Breast epithelium (tissue), 4 donors: ENCODE data around the gene SYNC. TPM values are rescaled to one million over a fixed set of nuclear protein-coding genes. Genes with fewer than 3 reads are reported as not detected.

Experiments
- DNase-seq, 2 donors: peaks; one replicate each; pipeline ENCODE4 v3.0.0-alpha.2; 2019; ENCODE audit warnings: low spot score in 2 of 2
- H3K27ac ChIP-seq, 2 donors: fragments of 200-600 bp; sonication (generic) in 1 of 2; one replicate each; pipeline ENCODE4 v1.5.1; 2016 to 2019; ENCODE audit warnings: mild to moderate bottlenecking in 1 of 2
- H3K27me3 ChIP-seq, 2 donors: fragments of 200-600 bp; sonication (generic) in 1 of 2; one replicate each; pipeline versions ENCODE4 v1.5.1 to v1.6.0; 2017 to 2019; ENCODE audit warnings: control low read depth in 1 of 2, mild to moderate bottlenecking in 1 of 2
- H3K36me3 ChIP-seq: fragments of 200-600 bp; one replicate; pipeline ENCODE4 v1.5.1; 2019
- H3K4me1 ChIP-seq, 2 donors: fragments of 200-600 bp; sonication (generic); one replicate each; pipeline ENCODE4 v1.5.1; 2016 to 2019; ENCODE audit warnings: control low read depth in 1 of 2
- H3K4me3 ChIP-seq, 3 donors: fragments of 200-600 bp; sonication (generic); 1 replicate in 2 of 3; 2 replicates in 1 of 3; pipeline ENCODE4 v1.5.1; 2016 to 2019; ENCODE audit warnings: mild to moderate bottlenecking in 3 of 3, moderate library complexity in 2 of 3
- H3K9me3 ChIP-seq, 2 donors: fragments of 200-600 bp; sonication (generic) in 1 of 2; one replicate each; pipeline ENCODE4 v1.5.1; 2016 to 2019; ENCODE audit warnings: control low read depth in 1 of 2
- CTCF ChIP-seq, 3 donors: fragments of 450-650 bp; IDR thresholded peaks; one replicate each; pipeline ENCODE4 v1.5.1; 2016 to 2017; ENCODE audit warnings: antibody characterized with exemption in 3 of 3, mild to moderate bottlenecking in 3 of 3, moderate library complexity in 3 of 3
- POLR2A ChIP-seq: fragments of 450-650 bp; IDR thresholded peaks from one replicate; pipeline ENCODE4 v1.6.1; 2016; ENCODE audit warnings: antibody characterized with exemption, mild to moderate bottlenecking, moderate library complexity
- POLR2AphosphoS5 ChIP-seq, 3 donors: sonication (generic); formaldehyde crosslinking; IDR thresholded peaks; one replicate each; pipeline ENCODE4 v1.6.1; 2017; ENCODE audit warnings: antibody characterized with exemption in 3 of 3
- intact Hi-C: fragments of 100-400 bp; cut with DNase I; formaldehyde crosslinking; loops from one replicate; pipeline ENCODE4 v1.15.1; 2023; ENCODE audit warnings: low total_unique reads
- total RNA-seq, 3 donors: library from RNA; depleted of rRNA; stranded (reverse); fragments of >200 nt; gene quantifications; one replicate each; pipeline ENCODE4 v1.1.0, GENCODE V29; 2016

Gene SYNC
- total RNA-seq, 3 donors from 2014 or later = 9.8 to 24.2 (median 13.6) TPM

DNA sequence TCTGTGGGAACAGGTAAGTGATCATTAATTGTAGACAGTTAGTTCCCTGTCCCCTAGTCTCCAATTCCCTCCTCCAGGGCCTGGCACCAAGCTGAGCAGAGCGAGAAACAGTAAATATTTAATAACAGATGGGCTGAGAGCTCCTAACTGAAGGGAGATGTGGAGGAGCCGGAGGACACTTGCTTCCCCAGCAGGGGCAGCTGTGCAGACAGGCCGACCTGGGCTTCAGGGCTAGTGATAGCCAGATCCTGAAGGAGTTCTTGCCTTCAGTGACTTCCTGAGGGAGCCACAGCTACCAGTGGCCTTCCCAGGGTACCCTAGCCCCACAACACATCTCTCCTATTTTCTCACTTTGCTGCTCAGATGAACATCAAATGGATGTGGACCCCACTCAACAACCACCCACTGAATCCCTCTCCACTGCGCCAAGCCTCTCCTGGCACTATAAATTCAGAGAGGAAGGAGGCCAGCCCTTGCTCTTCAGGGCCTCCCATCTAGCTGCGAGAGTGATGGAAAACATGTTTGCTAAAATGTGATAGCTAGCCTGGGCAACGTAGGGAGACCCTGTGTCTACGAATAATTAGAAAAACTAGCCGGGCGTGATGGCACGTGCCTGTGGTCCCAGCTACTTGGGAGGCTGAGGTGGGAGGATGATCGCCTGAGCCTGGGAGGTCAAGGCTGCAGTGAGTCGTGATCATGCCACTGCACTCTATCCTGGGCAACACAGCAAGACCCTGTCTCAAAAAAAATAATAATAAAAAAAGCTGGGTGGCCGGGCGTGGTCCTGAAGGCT, 26.9 kb upstream of the SYNC start:
- Histone ChIP-seq H3K27ac (no peak overlapping the region), H3K9me3 (no peaks in the 10 kb centered on the region), H3K4me1 (no peaks in the 10 kb centered on the region), H3K36me3 (no peaks in the 10 kb centered on the region), H3K27me3 (no peaks in the 10 kb centered on the region), H3K4me3 (no peak overlapping the region)
- DNase-seq = no peak
- TF ChIP-seq POLR2A (no peak), CTCF (IDR thresholded peaks at IDR 0.05) (no peak), POLR2AphosphoS5 (IDR thresholded peaks at IDR 0.05) (no peak)
- intact Hi-C loops = no loop called here

- Histone ChIP-seq H3K36me3 (no peaks in the 10 kb centered on the region), H3K27me3 (no peaks in the 10 kb centered on the region), H3K27ac (no peak overlapping the region), H3K9me3 (no peaks in the 10 kb centered on the region), H3K4me1 (no peaks in the 10 kb centered on the region), H3K4me3 (no peak overlapping the region)
- no peak for DNase-seq
- intact Hi-C loops = no loop called here
- TF ChIP-seq POLR2AphosphoS5 (IDR thresholded peaks at IDR 0.05) (no peak), POLR2A (no peak), CTCF (IDR thresholded peaks at IDR 0.05) (no peak)
Observed at GRCh38 chr1:32728413-32729077, 26.0 kb upstream of the SYNC start.

GRCh38 chr1:32727876-32728275, 25.3 kb upstream of the SYNC start:
- TF ChIP-seq CTCF (IDR thresholded peaks at IDR 0.05) = no peak
- no peak for TF ChIP-seq POLR2AphosphoS5 (IDR thresholded peaks at IDR 0.05)
- TF ChIP-seq POLR2A = no peak
- Histone ChIP-seq H3K4me1 (no peaks in the 10 kb centered on the region), H3K36me3 (no peaks in the 10 kb centered on the region), H3K27me3 (no peaks in the 10 kb centered on the region), H3K27ac (no peak overlapping the region), H3K9me3 (no peaks in the 10 kb centered on the region), H3K4me3 (no peak overlapping the region)
- intact Hi-C loops = no loop called here
- no peak for DNase-seq

- Histone ChIP-seq H3K36me3 (no peaks in the 10 kb centered on the region), H3K9me3 (no peaks in the 10 kb centered on the region), H3K4me1 (no peaks in the 10 kb centered on the region), H3K27ac (no peak overlapping the region), H3K4me3 (no peak overlapping the region), H3K27me3 (no peaks in the 10 kb centered on the region)
- intact Hi-C loops = no loop called here
- DNase-seq = no peak
- no peak for TF ChIP-seq POLR2AphosphoS5 (IDR thresholded peaks at IDR 0.05)
- TF ChIP-seq CTCF (IDR thresholded peaks at IDR 0.05) = no peak
- no peak for TF ChIP-seq POLR2A
Observed at GRCh38 chr1:32725615-32725982, 23.0 kb upstream of the SYNC start.
